Endothelial cell of umbilical vein (primary cell): ENCODE data around the gene F2.

Experiments
- EZH2 ChIP-seq: IDR thresholded peaks from 2 replicates; pipeline ENCODE4 v1.6.1; 2012; ENCODE audit warnings: borderline replicate concordance, low read depth, mild to moderate bottlenecking, moderate library complexity, low read length, inconsistent platforms; ENCODE audit not compliant: severe bottlenecking
- FOS ChIP-seq: IDR thresholded peaks from 2 replicates; pipeline ENCODE4 v1.6.1; 2011; ENCODE audit warnings: mild to moderate bottlenecking, low read length, moderate library complexity, borderline replicate concordance; ENCODE audit not compliant: insufficient read depth
- POLR2A ChIP-seq: IDR thresholded peaks from 2 replicates; pipeline ENCODE4 v1.6.1; 2012; ENCODE audit warnings: low read depth, mild to moderate bottlenecking, control low read depth, low read length
- POLR2AphosphoS5 ChIP-seq: IDR thresholded peaks from 2 replicates; pipeline ENCODE4 v1.6.1; 2012; ENCODE audit warnings: low read depth, mild to moderate bottlenecking, control low read depth, low read length, moderate library complexity; ENCODE audit not compliant: insufficient read depth
- TF ChIP-seq, protein P1 (sequence below), 2 donors: IDR thresholded peaks; 1 replicate in 1 of 2; 2 replicates in 1 of 2; pipeline ENCODE4 v1.5.1; 2011; ENCODE audit warnings: low read length in 2 of 2, mild to moderate bottlenecking in 2 of 2, moderate library complexity in 2 of 2, control low read depth in 1 of 2, inconsistent platforms in 1 of 2, low read depth in 1 of 2; ENCODE audit not compliant: insufficient read depth in 1 of 2; ENCODE audit errors: extremely low read depth in 1 of 2

DNA sequence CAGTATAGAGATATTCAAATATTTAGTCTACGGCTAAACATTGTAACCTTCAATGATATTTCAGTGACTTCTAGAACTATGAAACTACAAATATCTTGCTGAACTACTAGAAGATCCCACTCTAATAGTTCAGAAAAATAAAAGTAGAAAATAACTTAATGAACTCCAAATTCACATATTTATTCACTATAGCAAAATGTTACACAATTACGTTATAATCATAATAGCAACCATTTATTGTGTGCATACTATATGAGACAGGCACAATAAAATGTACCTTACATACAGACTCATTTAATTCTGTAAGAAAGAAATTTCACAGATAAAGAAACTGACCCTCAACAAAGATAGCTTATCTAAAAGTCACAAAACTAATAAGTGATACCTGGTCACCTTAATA lies 57.9 kb downstream of the F2 start:
- TF ChIP-seq, protein P1, sequence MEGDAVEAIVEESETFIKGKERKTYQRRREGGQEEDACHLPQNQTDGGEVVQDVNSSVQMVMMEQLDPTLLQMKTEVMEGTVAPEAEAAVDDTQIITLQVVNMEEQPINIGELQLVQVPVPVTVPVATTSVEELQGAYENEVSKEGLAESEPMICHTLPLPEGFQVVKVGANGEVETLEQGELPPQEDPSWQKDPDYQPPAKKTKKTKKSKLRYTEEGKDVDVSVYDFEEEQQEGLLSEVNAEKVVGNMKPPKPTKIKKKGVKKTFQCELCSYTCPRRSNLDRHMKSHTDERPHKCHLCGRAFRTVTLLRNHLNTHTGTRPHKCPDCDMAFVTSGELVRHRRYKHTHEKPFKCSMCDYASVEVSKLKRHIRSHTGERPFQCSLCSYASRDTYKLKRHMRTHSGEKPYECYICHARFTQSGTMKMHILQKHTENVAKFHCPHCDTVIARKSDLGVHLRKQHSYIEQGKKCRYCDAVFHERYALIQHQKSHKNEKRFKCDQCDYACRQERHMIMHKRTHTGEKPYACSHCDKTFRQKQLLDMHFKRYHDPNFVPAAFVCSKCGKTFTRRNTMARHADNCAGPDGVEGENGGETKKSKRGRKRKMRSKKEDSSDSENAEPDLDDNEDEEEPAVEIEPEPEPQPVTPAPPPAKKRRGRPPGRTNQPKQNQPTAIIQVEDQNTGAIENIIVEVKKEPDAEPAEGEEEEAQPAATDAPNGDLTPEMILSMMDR (IDR thresholded peaks at IDR 0.05; ENCODE audit: extremely low read depth in 1 of 2, insufficient read depth in 1 of 2, low read depth in 1 of 2, low read length in 2 of 2) = no peak
- TF ChIP-seq POLR2AphosphoS5 (no peak), POLR2A (no peak), FOS (no peak), EZH2 (no peak)
